Neural cell (in vitro differentiated cells): ENCODE results near the gene KIFBP. TPM values are rescaled to one million over a fixed set of nuclear protein-coding genes. Genes with fewer than 3 reads are reported as not detected.

Experiments used
- H2AFZ ChIP-seq: fragments of 200-600, 300-800 bp; sonication (generic), shearing (Covaris generic); 2 replicates; pipeline ENCODE4 v1.6.0; 2014; ENCODE audit warnings: low read depth, mild to moderate bottlenecking, antibody characterized with exemption, low read length, moderate library complexity
- H3F3A ChIP-seq: fragments of 200-600 bp; shearing (Covaris generic); 2 replicates; pipeline ENCODE4 v1.6.1; 2016; ENCODE audit warnings: mild to moderate bottlenecking, moderate library complexity, mixed read lengths, antibody characterized with exemption, low read length; ENCODE audit not compliant: insufficient read depth, poor library complexity, severe bottlenecking
- H3K27ac ChIP-seq: fragments of 200-600, 300-800 bp; sonication (generic), shearing (Covaris generic); 2 replicates; pipeline ENCODE4 v1.5.1; 2014; ENCODE audit warnings: mild to moderate bottlenecking, low read length, moderate library complexity
- H3K27me3 ChIP-seq: fragments of 300-800, 200-600 bp; sonication (generic), shearing (Covaris generic); 2 replicates; pipeline ENCODE4 v1.6.0; 2014; ENCODE audit warnings: mild to moderate bottlenecking, low read depth, low read length, moderate library complexity; ENCODE audit not compliant: insufficient read depth
- H3K36me3 ChIP-seq: fragments of 300-800, 200-600 bp; sonication (generic), shearing (Covaris generic); 2 replicates; pipeline ENCODE4 v1.5.1; 2014; ENCODE audit warnings: mild to moderate bottlenecking, antibody characterized with exemption, low read length, moderate library complexity; ENCODE audit not compliant: insufficient read depth
- H3K4me2 ChIP-seq: fragments of 300-800, 200-600 bp; sonication (generic), shearing (Covaris generic); 2 replicates; pipeline ENCODE4 v1.6.0; 2014; ENCODE audit warnings: mild to moderate bottlenecking, low read length
- H3K4me3 ChIP-seq: fragments of 300-800, 200-600 bp; sonication (generic), shearing (Covaris generic); 2 replicates; pipeline ENCODE4 v1.5.1; 2014; ENCODE audit warnings: mild to moderate bottlenecking, low read length, moderate library complexity
- H3K79me2 ChIP-seq: fragments of 200-600 bp; shearing (Covaris generic); replicated peaks from 2 replicates; pipeline ENCODE4 v1.6.0; 2014; ENCODE audit warnings: mild to moderate bottlenecking, low read length, moderate library complexity; ENCODE audit not compliant: insufficient read depth
- H3K9ac ChIP-seq: fragments of 300-800, 200-600 bp; sonication (generic), shearing (Covaris generic); 2 replicates; pipeline ENCODE4 v1.6.1; 2016; ENCODE audit warnings: mild to moderate bottlenecking, low read length, mixed read lengths
- H3K9me2 ChIP-seq: fragments of 200-600 bp; shearing (Covaris generic); 2 replicates; pipeline ENCODE4 v1.6.1; 2016; ENCODE audit warnings: mild to moderate bottlenecking, low read length, mixed read lengths; ENCODE audit not compliant: insufficient read depth
- H3K9me3 ChIP-seq: fragments of 200-600, 300-800 bp; sonication (generic), shearing (Covaris generic); 2 replicates; pipeline ENCODE4 v1.6.1; 2016; ENCODE audit warnings: mild to moderate bottlenecking, mixed run types, low read length, moderate library complexity, mixed read lengths
- H4K20me1 ChIP-seq: fragments of 200-600 bp; shearing (Covaris generic); 2 replicates; pipeline ENCODE4 v1.6.1; 2016; ENCODE audit warnings: mild to moderate bottlenecking, mixed run types; ENCODE audit not compliant: insufficient read depth
- CTCF ChIP-seq: fragments of 450-650 bp; IDR thresholded peaks from 2 replicates; pipeline ENCODE4 v1.5.1; 2014; ENCODE audit warnings: antibody characterized with exemption, mild to moderate bottlenecking, moderate library complexity; ENCODE audit not compliant: poor library complexity, severe bottlenecking
- EP300 ChIP-seq: fragments of 450-650 bp; conservative IDR thresholded peaks from 2 replicates; pipeline ENCODE4 v1.6.1; 2014; ENCODE audit warnings: antibody characterized with exemption, mild to moderate bottlenecking, moderate library complexity; ENCODE audit not compliant: poor library complexity, severe bottlenecking
- EZH2 ChIP-seq: fragments of 200-600, 300-800 bp; shearing (Covaris generic), sonication (generic); IDR thresholded peaks from 2 replicates; pipeline ENCODE4 v1.6.1; 2014; ENCODE audit warnings: antibody characterized with exemption, low read length, borderline replicate concordance, mild to moderate bottlenecking; ENCODE audit not compliant: insufficient read depth, poor library complexity, severe bottlenecking
- MXI1 ChIP-seq: fragments of 450-650 bp; conservative IDR thresholded peaks from 2 replicates; pipeline ENCODE4 v1.6.1; 2014; ENCODE audit warnings: antibody characterized with exemption, mild to moderate bottlenecking; ENCODE audit not compliant: poor library complexity, severe bottlenecking
- POLR2AphosphoS5 ChIP-seq: IDR thresholded peaks from 2 replicates; pipeline ENCODE4 v1.6.1; 2012
- RAD21 ChIP-seq: fragments of 450-650 bp; conservative IDR thresholded peaks from 2 replicates; pipeline ENCODE4 v1.6.1; 2014; ENCODE audit warnings: antibody characterized with exemption, mild to moderate bottlenecking, moderate library complexity
- REST ChIP-seq: IDR thresholded peaks from 2 replicates; pipeline ENCODE4 v1.6.1; 2012; ENCODE audit warnings: borderline replicate concordance
- SMC3 ChIP-seq: fragments of 450-650 bp; conservative IDR thresholded peaks from 2 replicates; pipeline ENCODE4 v1.6.1; 2014; ENCODE audit warnings: antibody characterized with exemption, mild to moderate bottlenecking, moderate library complexity; ENCODE audit not compliant: poor library complexity
- TAF1 ChIP-seq: IDR thresholded peaks from 2 replicates; pipeline ENCODE4 v1.6.1; 2012; ENCODE audit warnings: low read depth
- polyA plus RNA-seq: library from polyadenylated mRNA; depleted of rRNA; stranded (reverse); fragments of >200 nt; gene quantifications from 2 replicates; pipeline ENCODE4 v1.2.3, GENCODE V29; 2014

The KIFBP gene
- polyA plus RNA-seq, 1 donor from 2014 or later, result 76.9 TPM

GRCh38 chr10:69064762-69065328, 76.2 kb downstream of the KIFBP start:
- no peak overlapping the region for H3K4me2 ChIP-seq
- no peaks in the 10 kb centered on the region for H3K36me3 ChIP-seq
- no peak for TF ChIP-seq EZH2
- TF ChIP-seq RAD21, result no peak
- no peak for TF ChIP-seq EP300
- TF ChIP-seq REST, result no peak
- no peak for TF ChIP-seq SMC3
- TF ChIP-seq CTCF, result no peak
- no peak for TF ChIP-seq POLR2AphosphoS5
- no peak for TF ChIP-seq TAF1
- no peak for TF ChIP-seq MXI1
- no peaks in the 10 kb centered on the region for H3K9me3 ChIP-seq
- H3K9ac ChIP-seq, result no peak overlapping the region
- no peaks in the 10 kb centered on the region for H4K20me1 ChIP-seq
- H3K79me2 ChIP-seq, result no peaks in the 10 kb centered on the region
- H3K27me3 ChIP-seq, result no peaks in the 10 kb centered on the region
- H2AFZ ChIP-seq, result no peak overlapping the region
- no peak overlapping the region for H3K4me3 ChIP-seq
- H3K27ac ChIP-seq, result no peak overlapping the region
- H3F3A ChIP-seq, result no peaks in the 10 kb centered on the region
- H3K9me2 ChIP-seq, result no peaks in the 10 kb centered on the region

DNA sequence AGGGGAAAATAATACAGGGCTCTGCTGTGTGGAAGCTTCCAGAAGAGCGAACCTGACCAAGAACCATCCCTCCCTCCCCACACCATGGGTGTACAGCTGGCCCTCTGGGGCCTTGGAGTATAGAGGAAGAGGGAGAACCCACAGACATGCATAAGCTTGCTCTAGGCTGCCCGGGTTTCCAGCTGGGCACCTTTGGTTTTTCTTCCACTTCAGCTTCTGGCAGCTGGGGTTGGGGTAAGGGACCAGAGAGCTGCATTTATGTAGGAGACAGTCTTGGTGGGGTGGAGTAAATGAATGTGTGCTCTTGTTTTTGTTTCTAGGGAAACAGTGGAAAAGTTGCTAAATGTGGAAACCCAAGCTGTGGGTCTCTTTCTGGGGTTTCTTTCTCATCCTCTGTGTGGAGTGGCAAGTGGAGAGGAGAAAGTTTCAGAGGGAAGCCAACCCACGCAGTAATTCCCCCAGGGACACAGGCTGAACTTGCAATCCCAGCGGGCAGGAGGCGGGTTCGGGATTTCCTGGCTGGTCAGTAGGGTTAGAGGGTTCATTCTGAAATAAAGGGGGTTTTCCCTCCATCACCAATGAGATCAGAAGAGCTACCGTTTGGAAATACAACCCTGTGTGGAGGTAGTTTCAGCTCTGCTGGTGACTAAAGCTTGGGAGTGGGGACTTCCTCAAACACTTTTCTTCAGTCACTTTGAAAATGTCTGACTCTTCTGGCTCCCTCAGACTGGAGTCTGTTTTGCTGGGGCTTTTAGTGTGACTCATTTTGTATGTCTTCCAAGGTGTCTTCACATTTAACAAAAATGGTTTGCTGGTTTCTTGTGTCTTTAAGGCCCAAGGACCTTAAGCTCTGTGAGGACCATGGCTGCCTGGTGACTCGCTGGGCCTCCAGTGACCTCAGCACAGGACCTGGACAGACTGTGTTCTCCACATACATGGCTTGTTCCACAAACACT, 77.1 kb downstream of the KIFBP start:
- Histone ChIP-seq H2AFZ (no peak overlapping the region), H3K9me3 (no peaks in the 10 kb centered on the region), H3K27me3 (no peaks in the 10 kb centered on the region), H4K20me1 (no peaks in the 10 kb centered on the region), H3K27ac (no peak overlapping the region), H3F3A (no peaks in the 10 kb centered on the region), H3K9ac (no peak overlapping the region), H3K36me3 (no peaks in the 10 kb centered on the region), H3K4me2 (no peak overlapping the region), H3K4me3 (no peak overlapping the region), H3K79me2 (no peaks in the 10 kb centered on the region), H3K9me2 (no peaks in the 10 kb centered on the region)
- TF ChIP-seq RAD21 (no peak), EZH2 (no peak), REST (no peak), SMC3 (no peak), EP300 (no peak), POLR2AphosphoS5 (no peak), MXI1 (no peak), TAF1 (no peak)
